Melanocyte of skin (primary cell): ENCODE measurements around the gene ADNP2. TPM values are rescaled to one million over a fixed set of nuclear protein-coding genes. Genes with fewer than 3 reads are reported as not detected.

ENCODE experiments used
- total RNA-seq, 2 donors: library from RNA; depleted of rRNA; stranded (reverse); fragments of >200 nt; gene quantifications; 2 replicates each; pipeline ENCODE4 v1.2.3, GENCODE V29; 2012

Gene ADNP2
- total RNA-seq: 10 to 100 TPM; 23.4 to 25.0 TPM

GRCh38 chr18:80108739-80109675 is at the start of gene ADNP2:
ADNP2 (plus strand) TSS chr18:80109262; CDS start chr18:80117543, 8,281 bp downstream.

Other genes with a start within 250 kb of the ADNP2 start
- 10 to 100 TPM; 34.4 to 38.0 TPM for gene SLC66A2, start 157.6 kb upstream of the ADNP2 start, total RNA-seq
- 10 to 100 TPM in 1 of 2 donors, 1 to 10 TPM in 1; 9.0 to 14.1 TPM for gene HSBP1L1, start 144.6 kb upstream of the ADNP2 start, total RNA-seq
- 10 to 100 TPM; 49.9 to 74.6 TPM for gene TXNL4A, start 120.7 kb upstream of the ADNP2 start, total RNA-seq
- 10 to 100 TPM; 23.1 to 36.3 TPM for gene RBFA, start 74.8 kb upstream of the ADNP2 start, total RNA-seq
- gene PARD6G, start 138.3 kb downstream of the ADNP2 start, total RNA-seq: 10 to 100 TPM; 12.4 to 19.6 TPM